GM12874 (cell line): ENCODE results near the gene GGA2.

Experiments used
- TF ChIP-seq, protein P1 (sequence below): IDR thresholded peaks from 2 replicates; pipeline ENCODE4 v1.5.1; 2011; ENCODE audit warnings: low read depth, mild to moderate bottlenecking, control low read depth, low read length, moderate library complexity; ENCODE audit not compliant: insufficient read depth

GGA2 gene

GRCh38 chr16:23530062-23530461 lies 19.8 kb upstream of the GGA2 start:
- TF ChIP-seq, protein P1, sequence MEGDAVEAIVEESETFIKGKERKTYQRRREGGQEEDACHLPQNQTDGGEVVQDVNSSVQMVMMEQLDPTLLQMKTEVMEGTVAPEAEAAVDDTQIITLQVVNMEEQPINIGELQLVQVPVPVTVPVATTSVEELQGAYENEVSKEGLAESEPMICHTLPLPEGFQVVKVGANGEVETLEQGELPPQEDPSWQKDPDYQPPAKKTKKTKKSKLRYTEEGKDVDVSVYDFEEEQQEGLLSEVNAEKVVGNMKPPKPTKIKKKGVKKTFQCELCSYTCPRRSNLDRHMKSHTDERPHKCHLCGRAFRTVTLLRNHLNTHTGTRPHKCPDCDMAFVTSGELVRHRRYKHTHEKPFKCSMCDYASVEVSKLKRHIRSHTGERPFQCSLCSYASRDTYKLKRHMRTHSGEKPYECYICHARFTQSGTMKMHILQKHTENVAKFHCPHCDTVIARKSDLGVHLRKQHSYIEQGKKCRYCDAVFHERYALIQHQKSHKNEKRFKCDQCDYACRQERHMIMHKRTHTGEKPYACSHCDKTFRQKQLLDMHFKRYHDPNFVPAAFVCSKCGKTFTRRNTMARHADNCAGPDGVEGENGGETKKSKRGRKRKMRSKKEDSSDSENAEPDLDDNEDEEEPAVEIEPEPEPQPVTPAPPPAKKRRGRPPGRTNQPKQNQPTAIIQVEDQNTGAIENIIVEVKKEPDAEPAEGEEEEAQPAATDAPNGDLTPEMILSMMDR, result no peak

DNA sequence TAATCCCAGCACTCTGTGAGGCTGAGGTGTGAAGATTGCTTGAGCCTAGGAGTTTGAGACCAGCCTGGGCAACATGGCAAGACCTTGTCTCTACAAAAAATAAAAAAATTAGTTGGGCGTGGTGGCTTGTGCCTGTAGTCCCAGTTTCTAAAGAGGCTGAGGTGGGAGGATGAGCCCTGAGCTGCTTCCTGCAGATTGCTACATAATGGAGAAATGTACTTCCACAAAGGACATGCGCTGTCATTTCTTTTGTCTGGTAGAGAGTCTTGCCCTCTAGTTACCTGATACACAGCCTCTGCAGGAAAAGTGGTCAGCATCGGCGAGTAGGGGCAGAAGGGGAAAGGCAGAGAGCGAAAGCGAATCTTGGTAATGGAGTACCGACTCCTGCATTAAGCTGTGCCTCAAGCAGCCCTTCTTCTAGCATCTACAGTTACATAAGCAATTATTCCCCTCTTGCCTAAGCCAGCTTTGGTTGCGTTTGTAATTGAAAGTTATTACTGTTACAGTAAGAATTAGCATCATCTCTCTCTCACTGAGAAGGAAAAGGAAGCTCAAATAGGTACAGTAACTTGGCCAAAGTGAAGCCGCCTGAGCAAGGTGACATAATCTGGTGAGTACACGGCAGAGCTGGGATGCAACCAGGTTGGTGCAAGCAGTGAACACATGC lies 18.5 kb upstream of the GGA2 start:
- TF ChIP-seq, protein P1, result no peak

DNA sequence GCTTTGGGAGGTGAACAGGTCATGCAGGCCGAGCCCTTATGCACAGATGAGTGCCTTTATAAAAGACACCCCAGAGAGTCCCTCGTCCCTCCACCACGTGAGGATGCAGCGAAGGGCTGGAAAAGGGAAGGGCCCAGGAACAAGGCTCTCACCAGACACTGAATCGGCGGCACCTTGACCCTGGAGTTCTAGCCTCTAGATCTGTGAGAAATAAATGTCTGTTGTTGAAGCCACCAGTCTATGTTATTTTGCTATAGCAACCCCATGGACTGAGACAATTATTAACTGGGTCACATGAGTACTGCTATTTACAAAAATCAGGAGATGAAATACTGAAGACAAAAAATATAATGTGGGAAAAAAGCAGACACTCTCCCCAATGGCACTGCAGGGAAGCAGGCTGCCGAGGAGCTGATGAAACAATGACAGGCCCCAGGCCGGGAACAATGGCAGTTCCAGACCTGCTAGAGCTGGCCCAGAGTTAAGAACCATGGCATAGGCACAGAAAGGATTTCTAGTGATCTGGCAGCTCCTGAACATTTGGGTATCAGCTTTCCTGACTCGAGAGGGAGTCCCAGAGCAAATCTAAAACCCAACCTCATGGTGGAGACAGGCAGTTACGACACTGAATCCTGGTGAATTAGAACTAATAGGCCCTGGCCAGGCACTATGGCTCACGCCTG lies 17.8 kb upstream of the GGA2 start:
- TF ChIP-seq, protein P1, result no peak

- TF ChIP-seq, protein P1, result no peak
Measured at GRCh38 chr16:23524886-23525285, 14.6 kb upstream of the GGA2 start.

DNA sequence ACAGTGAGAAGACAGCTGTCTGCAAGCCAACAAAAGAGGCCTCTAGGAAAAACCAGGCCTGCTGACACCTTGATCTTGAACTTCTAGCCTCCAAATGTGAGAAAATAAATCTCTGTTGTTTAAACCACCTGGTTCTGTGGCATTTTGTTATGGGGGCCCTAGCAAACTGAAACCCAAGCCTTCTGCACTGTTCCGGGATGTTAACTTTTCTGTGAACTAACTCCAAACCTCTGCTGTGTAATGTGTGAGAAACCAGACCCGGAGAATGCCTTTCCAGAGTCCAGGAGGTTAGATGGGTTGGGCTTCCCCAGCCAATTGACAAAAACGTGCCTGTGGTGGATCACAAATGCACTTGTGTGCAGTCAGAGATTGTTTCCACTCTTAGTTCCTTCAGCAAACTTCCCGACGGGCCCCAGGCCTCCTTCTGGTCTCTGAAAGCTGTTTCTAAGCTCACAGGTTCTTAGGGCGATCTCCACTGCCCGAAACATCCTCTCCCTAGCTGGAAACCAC lies 13.6 kb upstream of the GGA2 start:
- TF ChIP-seq, protein P1, result no peak

GRCh38 chr16:23523321-23523720 lies 13.0 kb upstream of the GGA2 start:
- TF ChIP-seq, protein P1, result no peak

- TF ChIP-seq, protein P1, result no peak
Measured at GRCh38 chr16:23521965-23522364, 11.7 kb upstream of the GGA2 start.
